GM12892 (cell line): Measurements from ENCODE around the gene LRMDA.

Experiments used
- POLR2A ChIP-seq: IDR thresholded peaks from 2 replicates; pipeline ENCODE4 v1.6.1; 2011; ENCODE audit warnings: low read depth, low read length, control low read depth
- POLR2AphosphoS5 ChIP-seq: IDR thresholded peaks from 2 replicates; pipeline ENCODE4 v1.6.1; 2011; ENCODE audit warnings: low read depth, low read length, control low read depth

- TF ChIP-seq POLR2A (no peak), POLR2AphosphoS5 (no peak)
These were observed 453.4 kb downstream of the LRMDA start for GRCh38 chr10:75884808-75885207.
